A673 (cell line): Measurements from ENCODE around the gene FAIM2. TPM values are rescaled to one million over a fixed set of nuclear protein-coding genes. Genes with fewer than 3 reads are reported as not detected.
A peak's percentile ranks its signal among the peaks of the same experiment; 100 is the strongest.

Experiments used
- BruUV-seq: library from RNA; stranded (reverse); fragments of 400-500 nt; replicated peaks from 2 replicates; lab custom pipeline; 2021; lab: Mats Ljungman, UMichigan
- CTCF ChIA-PET: fragments of 300-600 bp; sonication (Branson Sonifier 250); formaldehyde crosslinking; loops from one replicate; lab custom pipeline; 2022; ENCODE audit warnings: antibody characterized with exemption; lab: Charles Lee
- POLR2A ChIA-PET: fragments of 300-600 bp; sonication (Branson Sonifier 250); formaldehyde crosslinking; loops from one replicate; lab custom pipeline; 2022; ENCODE audit warnings: antibody characterized with exemption; ENCODE audit not compliant: low non-redundant PET; lab: Charles Lee
- DNase-seq: peaks from one replicate; pipeline ENCODE4 v3.0.0-alpha.2; 2015; ENCODE audit warnings: low spot score
- H3K27ac ChIP-seq: fragments of 200-600 bp; sonication (generic); 2 replicates; pipeline ENCODE4 v1.5.1; 2016; ENCODE audit warnings: mixed run types, low read depth, mild to moderate bottlenecking, mixed read lengths, antibody characterized with exemption, low read length; ENCODE audit not compliant: poor library complexity, severe bottlenecking
- H3K27me3 ChIP-seq: fragments of 200-600 bp; sonication (generic); replicated peaks from 2 replicates; pipeline ENCODE4 v1.6.1; 2017; ENCODE audit warnings: mixed run types, low read depth, mild to moderate bottlenecking, mixed read lengths, antibody characterized with exemption, low read length; ENCODE audit not compliant: insufficient read depth, poor library complexity
- H3K36me3 ChIP-seq: fragments of 200-600 bp; sonication (generic); 2 replicates; pipeline ENCODE4 v1.6.1; 2016; ENCODE audit warnings: mixed run types, mild to moderate bottlenecking, mixed read lengths, antibody characterized with exemption, low read length; ENCODE audit not compliant: insufficient read depth, poor library complexity, severe bottlenecking
- H3K4me1 ChIP-seq: fragments of 200-600 bp; sonication (generic); 2 replicates; pipeline ENCODE4 v1.6.1; 2017; ENCODE audit warnings: mixed run types, mild to moderate bottlenecking, mixed read lengths, antibody characterized with exemption, low read length; ENCODE audit not compliant: insufficient read depth, poor library complexity, severe bottlenecking
- H3K4me3 ChIP-seq: fragments of 200-600 bp; sonication (generic); 2 replicates; pipeline ENCODE4 v1.5.1; 2016; ENCODE audit warnings: low read depth, mixed run types, mild to moderate bottlenecking, mixed read lengths, low read length; ENCODE audit not compliant: poor library complexity, severe bottlenecking
- H3K9me3 ChIP-seq: fragments of 200-600 bp; sonication (generic); 2 replicates; pipeline ENCODE4 v1.6.1; 2016; ENCODE audit warnings: mixed run types, low read depth, mild to moderate bottlenecking, mixed read lengths, antibody characterized with exemption, low read length; ENCODE audit not compliant: poor library complexity, severe bottlenecking
- CTCF ChIP-seq: fragments of 300-800, 200-600 bp; sonication (generic); conservative IDR thresholded peaks from 2 replicates; pipeline ENCODE4 v1.5.1; 2017; ENCODE audit warnings: low read depth, mild to moderate bottlenecking, antibody characterized with exemption, low read length, moderate library complexity, mixed read lengths
- EZH2 ChIP-seq: fragments of 200-600 bp; sonication (generic); IDR thresholded peaks from 2 replicates; pipeline ENCODE4 v1.6.1; 2017; ENCODE audit warnings: borderline replicate concordance, low read depth, mild to moderate bottlenecking, mixed read lengths, antibody characterized with exemption, low read length; ENCODE audit not compliant: poor library complexity, severe bottlenecking
- intact Hi-C: fragments of 100-400 bp; cut with micrococcal nuclease; formaldehyde crosslinking; loops from one replicate; pipeline ENCODE4 v1.10.0; 2022; ENCODE audit not compliant: unreplicated experiment
- total RNA-seq: library from RNA; stranded (reverse); gene quantifications from 2 replicates; pipeline ENCODE4 v1.2.3, GENCODE V29; 2021

FAIM2 gene
- total RNA-seq, 1 experiment from 2014 or later: not detected

- BruUV-seq: no TSS peak
These were observed 57.7 kb downstream of the FAIM2 start for GRCh38 chr12:49846032-49846431.

GRCh38 chr12:49843876-49844437 lies 59.7 kb downstream of the FAIM2 start:
- CTCF ChIA-PET: no interaction called here

More at GRCh38 chr12:49846032-49846431, 57.7 kb downstream of the FAIM2 start:
- Histone ChIP-seq H3K4me1 (peaks cover 15% of the 10 kb centered on the region), H3K27ac (no peak overlapping the region), H3K27me3 (no peaks in the 10 kb centered on the region), H3K36me3 (no peaks in the 10 kb centered on the region), H3K4me3 (no peak overlapping the region), H3K9me3 (no peaks in the 10 kb centered on the region)
- POLR2A ChIA-PET: no interaction called here
- DNase-seq: no peak
- CTCF ChIA-PET: no interaction called here
- TF ChIP-seq EZH2 (no peak), CTCF (no peak)
- intact Hi-C loops: no loop called here

GRCh38 chr12:49843411-49843810 lies 60.3 kb downstream of the FAIM2 start:
- H3K27me3 ChIP-seq: no peaks in the 10 kb centered on the region
- peak overlapping the region; percentile 89 for H3K27ac ChIP-seq
- no peaks in the 10 kb centered on the region for H3K36me3 ChIP-seq
- peak overlapping the region; percentile 61 for H3K4me3 ChIP-seq
- CTCF ChIA-PET: interaction anchor here (0.5 kb wide), 1 partner anchor 454 kb away, joined by 4 read pairs; no protein-coding TSS in a partner anchor
- no peaks in the 10 kb centered on the region for H3K9me3 ChIP-seq
- POLR2A ChIA-PET: no interaction called here
- BruUV-seq: TSS peak; percentile 96
- DNase-seq: no peak
- TF ChIP-seq CTCF (no peak), EZH2 (no peak)
- peaks cover 15% of the 10 kb centered on the region for H3K4me1 ChIP-seq
- intact Hi-C loops: no loop called here

More at GRCh38 chr12:49843876-49844437, 59.7 kb downstream of the FAIM2 start:
- no TSS peak for BruUV-seq
- intact Hi-C loops: no loop called here
- H3K27ac ChIP-seq: no peak overlapping the region
- peaks cover 15% of the 10 kb centered on the region for H3K4me1 ChIP-seq
- no peak for DNase-seq
- TF ChIP-seq EZH2 (no peak), CTCF (no peak)
- H3K9me3 ChIP-seq: no peaks in the 10 kb centered on the region
- H3K27me3 ChIP-seq: no peaks in the 10 kb centered on the region
- no peaks in the 10 kb centered on the region for H3K36me3 ChIP-seq
- no peak overlapping the region for H3K4me3 ChIP-seq
- POLR2A ChIA-PET: no interaction called here
